CD8-positive, alpha-beta memory T cell (primary cell): Measurements from ENCODE around the gene IKZF2. TPM values are rescaled to one million over a fixed set of nuclear protein-coding genes. Genes with fewer than 3 reads are reported as not detected.

Source experiments
- CTCF ChIA-PET: fragments of 350-600 bp; sonication (Branson Sonifier 250); formaldehyde crosslinking; loops from one replicate; lab custom pipeline; 2021; ENCODE audit warnings: antibody characterized with exemption; lab: Charles Lee
- POLR2A ChIA-PET: fragments of 350-600 bp; sonication (Branson Sonifier 250); formaldehyde crosslinking; loops from one replicate; lab custom pipeline; 2021; ENCODE audit warnings: antibody characterized with exemption; lab: Charles Lee
- DNase-seq, 5 donors: peaks; one replicate each; pipeline versions ENCODE4 v3.0.0 to v3.0.0-alpha.2; 2020 to 2022; ENCODE audit warnings: mixed read lengths in 1 of 5
- H3K27ac ChIP-seq: one replicate; pipeline ENCODE4 v1.7.0; 2013; ENCODE audit warnings: low read depth, mild to moderate bottlenecking, low read length, moderate library complexity
- H3K27me3 ChIP-seq: 2 replicates; pipeline ENCODE4 v1.7.0; 2013; ENCODE audit warnings: low read length, mild to moderate bottlenecking; ENCODE audit not compliant: insufficient read depth, poor library complexity, severe bottlenecking
- H3K36me3 ChIP-seq: 2 replicates; pipeline ENCODE4 v1.7.0; 2013; ENCODE audit warnings: mild to moderate bottlenecking, low read length, moderate library complexity; ENCODE audit not compliant: insufficient read depth
- H3K4me1 ChIP-seq: 2 replicates; pipeline ENCODE4 v1.7.0; 2013; ENCODE audit warnings: mild to moderate bottlenecking, low read length, moderate library complexity; ENCODE audit not compliant: insufficient read depth
- H3K4me3 ChIP-seq: 2 replicates; pipeline ENCODE4 v1.7.0; 2013; ENCODE audit warnings: mild to moderate bottlenecking, low read length
- H3K9me3 ChIP-seq: 2 replicates; pipeline ENCODE4 v1.7.0; 2013; ENCODE audit warnings: mild to moderate bottlenecking, low read length
- H3K27ac Mint-ChIP-seq, 8 donors: one replicate each; pipeline ENCODE4 v1.8.0; 2020 to 2021; ENCODE audit warnings: mixed read lengths in 8 of 8, mild to moderate bottlenecking in 6 of 8, inconsistent platforms in 3 of 8, moderate library complexity in 3 of 8
- H3K27me3 Mint-ChIP-seq, 2 donors: one replicate each; pipeline ENCODE4 v1.8.0; 2020 to 2021; ENCODE audit warnings: mixed read lengths in 2 of 2, mild to moderate bottlenecking in 1 of 2, moderate library complexity in 1 of 2
- H3K36me3 Mint-ChIP-seq, 3 donors: one replicate each; pipeline ENCODE4 v1.8.0; 2020 to 2021; ENCODE audit warnings: mixed read lengths in 3 of 3, inconsistent platforms in 1 of 3, mild to moderate bottlenecking in 1 of 3
- H3K4me1 Mint-ChIP-seq, 3 donors: one replicate each; pipeline ENCODE4 v1.8.0; 2020 to 2021; ENCODE audit warnings: mixed read lengths in 3 of 3, inconsistent platforms in 1 of 3, mild to moderate bottlenecking in 1 of 3
- H3K4me3 Mint-ChIP-seq, 7 donors: one replicate each; pipeline ENCODE4 v1.8.0; 2020 to 2021; ENCODE audit warnings: mixed read lengths in 7 of 7, mild to moderate bottlenecking in 6 of 7, moderate library complexity in 4 of 7, inconsistent platforms in 2 of 7
- H3K9me3 Mint-ChIP-seq, 5 donors: one replicate each; pipeline ENCODE4 v1.8.0; 2020 to 2022; ENCODE audit warnings: mixed read lengths in 5 of 5, mild to moderate bottlenecking in 3 of 5, moderate library complexity in 2 of 5, inconsistent platforms in 1 of 5
- polyA plus RNA-seq: library from polyadenylated mRNA; unstranded; fragments of 300-500 nt; fragmentation: Illumina TruSeq; gene quantifications from one replicate; pipeline ENCODE4 v1.2.3, GENCODE V29; 2021
- total RNA-seq, 2 experiments: library from RNA; stranded (reverse); gene quantifications; one replicate each; pipeline ENCODE4 v1.2.3, GENCODE V29; 2021

IKZF2 gene
- total and polyA plus RNA-seq, 3 experiments from 2014 or later = 4.0 to 10.0 (median 8.9) TPM

- no peaks in the 10 kb centered on the region for H3K27me3 Mint-ChIP-seq
- no peaks in the 10 kb centered on the region for H3K4me1 Mint-ChIP-seq
- Histone ChIP-seq H3K4me1 (no peaks in the 10 kb centered on the region), H3K27ac (no peak overlapping the region), H3K4me3 (no peak overlapping the region), H3K9me3 (no peaks in the 10 kb centered on the region), H3K36me3 (no peaks in the 10 kb centered on the region), H3K27me3 (no peaks in the 10 kb centered on the region)
- ChIA-PET CTCF (no interaction called here), POLR2A (no interaction called here)
- H3K36me3 Mint-ChIP-seq = no peaks in the 10 kb centered on the region
- no peaks in the 10 kb centered on the region for H3K9me3 Mint-ChIP-seq
- H3K27ac Mint-ChIP-seq = no peak overlapping the region
- H3K4me3 Mint-ChIP-seq = no peak overlapping the region
- DNase-seq = no peak
Measured at GRCh38 chr2:213162516-213163118, 11.2 kb upstream of the IKZF2 start.

GRCh38 chr2:213161759-213162515 lies 10.5 kb upstream of the IKZF2 start:
- Mint-ChIP-seq H3K9me3 (no peaks in the 10 kb centered on the region), H3K4me1 (peaks cover 0 to 3% (median 2%) of the 10 kb centered on the region in 3 donors), H3K27ac (no peak overlapping the region), H3K36me3 (no peaks in the 10 kb centered on the region), H3K27me3 (peaks cover 0 to under 1% of the 10 kb centered on the region in 2 donors), H3K4me3 (no peak overlapping the region)
- H3K4me3 ChIP-seq = no peak overlapping the region
- no peaks in the 10 kb centered on the region for H3K27me3 ChIP-seq
- no peaks in the 10 kb centered on the region for H3K9me3 ChIP-seq
- H3K4me1 ChIP-seq = no peaks in the 10 kb centered on the region
- H3K27ac ChIP-seq = no peak overlapping the region
- no peak for DNase-seq
- POLR2A ChIA-PET = no interaction called here
- CTCF ChIA-PET = no interaction called here
- no peaks in the 10 kb centered on the region for H3K36me3 ChIP-seq

GRCh38 chr2:213159768-213160167 lies 8.4 kb upstream of the IKZF2 start:
- CTCF ChIA-PET = no interaction called here
- no peaks in the 10 kb centered on the region for H3K36me3 Mint-ChIP-seq
- POLR2A ChIA-PET = no interaction called here

GRCh38 chr2:213157242-213157641 lies 5.8 kb upstream of the IKZF2 start:
- peaks cover 1 to 27% of the 10 kb centered on the region in 2 donors for H3K27me3 Mint-ChIP-seq
- H3K36me3 Mint-ChIP-seq = no peaks in the 10 kb centered on the region
- H3K4me1 Mint-ChIP-seq = peaks cover 14 to 18% (median 16%) of the 10 kb centered on the region in 3 donors
- H3K9me3 Mint-ChIP-seq = no peaks in the 10 kb centered on the region
- no peak overlapping the region for H3K4me3 Mint-ChIP-seq
- Histone ChIP-seq H3K27me3 (no peaks in the 10 kb centered on the region), H3K9me3 (no peaks in the 10 kb centered on the region), H3K27ac (no peak overlapping the region), H3K4me3 (no peak overlapping the region), H3K4me1 (peaks cover 4% of the 10 kb centered on the region), H3K36me3 (no peaks in the 10 kb centered on the region)
- ChIA-PET POLR2A (no interaction called here), CTCF (no interaction called here)
- peak overlapping the region in 2 of 8 donors; percentile 1 to 6 for H3K27ac Mint-ChIP-seq
- DNase-seq = peak in 2 of 5 donors; percentile 15 to 22

More at GRCh38 chr2:213159768-213160167, 8.4 kb upstream of the IKZF2 start:
- Histone ChIP-seq H3K9me3 (no peaks in the 10 kb centered on the region), H3K27ac (no peak overlapping the region), H3K27me3 (no peaks in the 10 kb centered on the region), H3K36me3 (no peaks in the 10 kb centered on the region), H3K4me3 (no peak overlapping the region), H3K4me1 (no peaks in the 10 kb centered on the region)
- DNase-seq = no peak
- peaks cover 1 to 12% of the 10 kb centered on the region in 2 donors for H3K27me3 Mint-ChIP-seq
- no peak overlapping the region for H3K27ac Mint-ChIP-seq
- H3K9me3 Mint-ChIP-seq = no peaks in the 10 kb centered on the region
- H3K4me1 Mint-ChIP-seq = peaks cover 0 to 3% (median 2%) of the 10 kb centered on the region in 3 donors
- no peak overlapping the region for H3K4me3 Mint-ChIP-seq

- H3K4me1 Mint-ChIP-seq = peaks cover 15 to 20% (median 18%) of the 10 kb centered on the region in 3 donors
- ChIA-PET CTCF (no interaction called here), POLR2A (no interaction called here)
- Histone ChIP-seq H3K9me3 (no peaks in the 10 kb centered on the region), H3K27me3 (no peaks in the 10 kb centered on the region), H3K27ac (no peak overlapping the region), H3K36me3 (no peaks in the 10 kb centered on the region), H3K4me1 (peaks cover 4% of the 10 kb centered on the region), H3K4me3 (no peak overlapping the region)
- DNase-seq = no peak
- peaks cover 1 to 28% of the 10 kb centered on the region in 2 donors for H3K27me3 Mint-ChIP-seq
- H3K9me3 Mint-ChIP-seq = no peaks in the 10 kb centered on the region
- peak overlapping the region in 1 of 8 donors; percentile 6 for H3K27ac Mint-ChIP-seq
- H3K36me3 Mint-ChIP-seq = peaks cover 0 to 1% (median 0%) of the 10 kb centered on the region in 3 donors
- no peak overlapping the region for H3K4me3 Mint-ChIP-seq
Measured at GRCh38 chr2:213156717-213157116, 5.3 kb upstream of the IKZF2 start.

- Mint-ChIP-seq H3K27ac (peak overlapping the region in 7 of 8 donors; percentile 74 to 95 (median 89)), H3K4me3 (peak overlapping the region; percentile 76 to 93 (median 88)), H3K36me3 (peaks cover 0 to 6% (median 0%) of the 10 kb centered on the region in 3 donors), H3K27me3 (peaks cover 3 to 55% of the 10 kb centered on the region in 2 donors), H3K9me3 (no peaks in the 10 kb centered on the region), H3K4me1 (peaks cover 30 to 55% (median 48%) of the 10 kb centered on the region in 3 donors)
- H3K27me3 ChIP-seq = no peaks in the 10 kb centered on the region
- no peaks in the 10 kb centered on the region for H3K36me3 ChIP-seq
- H3K9me3 ChIP-seq = no peaks in the 10 kb centered on the region
- peak overlapping the region; percentile 54 for H3K4me3 ChIP-seq
- peak overlapping the region; percentile 29 for H3K27ac ChIP-seq
- CTCF ChIA-PET = interaction anchor here (0.6 to 0.8 kb wide), 2 partner anchors 18 to 376 kb away, joined by 3 read pairs; no protein-coding TSS in a partner anchor
- POLR2A ChIA-PET = no interaction called here
- no peak for DNase-seq
- H3K4me1 ChIP-seq = peaks cover 4% of the 10 kb centered on the region
Measured at GRCh38 chr2:213152888-213153287, 1.5 kb upstream of the IKZF2 start.

- H3K27me3 Mint-ChIP-seq = peaks cover 3 to 59% of the 10 kb centered on the region in 2 donors
- H3K4me1 Mint-ChIP-seq = peaks cover 28 to 61% (median 46%) of the 10 kb centered on the region in 3 donors
Measured at GRCh38 chr2:213152065-213152794, 818 bp upstream of the IKZF2 start.

More at GRCh38 chr2:213152065-213152794, 818 bp upstream of the IKZF2 start:
- no peaks in the 10 kb centered on the region for H3K27me3 ChIP-seq
- Mint-ChIP-seq H3K36me3 (peaks cover 0 to 6% (median 0%) of the 10 kb centered on the region in 3 donors), H3K4me3 (peak overlapping the region; percentile 76 to 93 (median 88)), H3K27ac (peak overlapping the region; percentile 40 to 95 (median 88)), H3K9me3 (no peaks in the 10 kb centered on the region)
- peak overlapping the region; percentile 29 for H3K27ac ChIP-seq
- POLR2A ChIA-PET = no interaction called here
- CTCF ChIA-PET = interaction anchor here (0.6 kb wide), 1 partner anchor 375 kb away, joined by 3 read pairs; no protein-coding TSS in a partner anchor
- H3K4me1 ChIP-seq = peaks cover 4% of the 10 kb centered on the region
- peak in 3 of 5 donors; percentile 21 to 44 (median 27) for DNase-seq
- peak overlapping the region; percentile 54 for H3K4me3 ChIP-seq
- no peaks in the 10 kb centered on the region for H3K9me3 ChIP-seq
- no peaks in the 10 kb centered on the region for H3K36me3 ChIP-seq
